Osteoblast (primary cell): ENCODE results near the gene HCN2. TPM values are rescaled to one million over a fixed set of nuclear protein-coding genes. Genes with fewer than 3 reads are reported as not detected.

Source experiments
- DNase-seq: peaks from one replicate; pipeline ENCODE4 v3.0.0; 2011; ENCODE audit warnings: low spot score, mixed read lengths; ENCODE audit not compliant: insufficient read length; ENCODE audit errors: missing footprints
- H2AFZ ChIP-seq: 2 replicates; pipeline ENCODE4 v1.6.0; 2011; ENCODE audit warnings: mild to moderate bottlenecking, low read length
- H3K27ac ChIP-seq: 2 replicates; pipeline ENCODE4 v1.5.1; 2011; ENCODE audit warnings: mild to moderate bottlenecking, low read depth, low read length, moderate library complexity
- H3K27me3 ChIP-seq: 2 replicates; pipeline ENCODE4 v1.6.0; 2012; ENCODE audit warnings: mild to moderate bottlenecking, control low read depth, inconsistent platforms, low read length, moderate library complexity; ENCODE audit not compliant: insufficient read depth
- H3K36me3 ChIP-seq: 2 replicates; pipeline ENCODE4 v1.5.1; 2011; ENCODE audit warnings: mild to moderate bottlenecking, low read length, control low read depth, moderate library complexity; ENCODE audit not compliant: insufficient read depth
- H3K4me1 ChIP-seq: 2 replicates; pipeline ENCODE4 v1.5.1; 2011; ENCODE audit warnings: mild to moderate bottlenecking, low read length, control low read depth, moderate library complexity; ENCODE audit not compliant: insufficient read depth
- H3K4me2 ChIP-seq: 2 replicates; pipeline ENCODE4 v1.6.0; 2011; ENCODE audit warnings: mild to moderate bottlenecking, low read length; ENCODE audit not compliant: insufficient read depth
- H3K4me3 ChIP-seq: fragments of 200-600 bp; sonication (generic); 3 replicates; pipeline ENCODE4 v1.5.1; 2012; ENCODE audit warnings: mild to moderate bottlenecking, low read length, inconsistent platforms; ENCODE audit not compliant: insufficient read depth
- H3K79me2 ChIP-seq: 2 replicates; pipeline ENCODE4 v1.6.0; 2012; ENCODE audit warnings: mild to moderate bottlenecking, low read length, control low read depth, inconsistent platforms; ENCODE audit not compliant: insufficient read depth
- H3K9me3 ChIP-seq: 2 replicates; pipeline ENCODE4 v1.5.1; 2011; ENCODE audit warnings: low read depth, low read length, control low read depth
- H4K20me1 ChIP-seq: 2 replicates; pipeline ENCODE4 v1.6.0; 2012; ENCODE audit warnings: mild to moderate bottlenecking, low read length, control low read depth; ENCODE audit not compliant: insufficient read depth
- CTCF ChIP-seq: IDR thresholded peaks from 2 replicates; pipeline ENCODE4 v1.5.1; 2011; ENCODE audit warnings: mild to moderate bottlenecking, low read depth, low read length, moderate library complexity; ENCODE audit errors: extremely low read depth
- total RNA-seq: library from RNA; depleted of rRNA; stranded (reverse); fragments of >200 nt; gene quantifications from 2 replicates; pipeline ENCODE4 v1.2.3, GENCODE V29; 2012

The HCN2 gene
- total RNA-seq, 1 donor, result 1.4 TPM

DNA sequence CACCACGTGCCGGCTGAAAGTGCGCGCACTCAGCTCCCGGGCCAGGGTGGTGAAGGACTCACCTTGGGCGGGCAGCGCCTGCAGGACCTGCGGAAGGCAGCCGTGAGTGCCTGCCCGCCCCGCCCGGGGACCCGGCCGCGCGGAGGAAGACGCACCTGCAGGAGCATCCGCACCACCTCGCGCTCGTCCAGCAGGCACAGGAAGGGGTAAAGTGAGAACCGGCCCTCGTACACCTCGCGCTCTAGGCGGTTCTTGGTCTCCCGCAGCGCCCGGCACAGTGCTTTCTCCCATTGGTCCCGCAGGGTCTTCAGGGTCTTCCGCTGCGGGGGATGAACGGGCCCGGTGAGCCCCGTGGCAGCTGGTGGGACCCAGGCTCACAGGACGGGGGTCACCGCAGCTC lies 33.0 kb downstream of the HCN2 start:
- H3K27me3 ChIP-seq, result no peaks in the 10 kb centered on the region
- no peak overlapping the region for H3K4me2 ChIP-seq
- H3K79me2 ChIP-seq, result no peaks in the 10 kb centered on the region
- no peak for DNase-seq
- no peaks in the 10 kb centered on the region for H3K9me3 ChIP-seq
- TF ChIP-seq CTCF, result no peak
- H3K4me3 ChIP-seq, result no peak overlapping the region
- H3K36me3 ChIP-seq, result peaks cover 14% of the 10 kb centered on the region
- no peak overlapping the region for H2AFZ ChIP-seq
- H3K27ac ChIP-seq, result no peak overlapping the region
- peaks cover 6% of the 10 kb centered on the region for H3K4me1 ChIP-seq
- H4K20me1 ChIP-seq, result peaks cover 14% of the 10 kb centered on the region

GRCh38 chr19:623175-623916 lies 33.7 kb downstream of the HCN2 start:
- H3K36me3 ChIP-seq, result peaks cover 19% of the 10 kb centered on the region
- H3K4me3 ChIP-seq, result no peak overlapping the region
- peak overlapping the region; percentile 69 for H3K27ac ChIP-seq

GRCh38 chr19:623974-624373 lies 34.3 kb downstream of the HCN2 start:
- Histone ChIP-seq H2AFZ (no peak overlapping the region), H3K4me1 (peaks cover 6% of the 10 kb centered on the region), H3K27me3 (no peaks in the 10 kb centered on the region), H4K20me1 (peaks cover 19% of the 10 kb centered on the region), H3K4me2 (peak overlapping the region; percentile 28), H3K9me3 (no peaks in the 10 kb centered on the region), H3K4me3 (no peak overlapping the region), H3K79me2 (no peaks in the 10 kb centered on the region), H3K36me3 (peaks cover 21% of the 10 kb centered on the region), H3K27ac (peak overlapping the region; percentile 69)
- TF ChIP-seq CTCF, result no peak
- DNase-seq, result peak; percentile 99

More at GRCh38 chr19:623175-623916, 33.7 kb downstream of the HCN2 start:
- H3K4me1 ChIP-seq, result peaks cover 6% of the 10 kb centered on the region
- peaks cover 19% of the 10 kb centered on the region for H4K20me1 ChIP-seq
- no peak for DNase-seq
- H3K9me3 ChIP-seq, result no peaks in the 10 kb centered on the region
- no peak overlapping the region for H2AFZ ChIP-seq
- TF ChIP-seq CTCF, result no peak
- H3K4me2 ChIP-seq, result peak overlapping the region; percentile 28
- H3K27me3 ChIP-seq, result no peaks in the 10 kb centered on the region
- no peaks in the 10 kb centered on the region for H3K79me2 ChIP-seq

- Histone ChIP-seq H3K4me2 (no peak overlapping the region), H3K27me3 (no peaks in the 10 kb centered on the region), H3K4me1 (peaks cover 6% of the 10 kb centered on the region), H2AFZ (no peak overlapping the region), H3K27ac (peak overlapping the region; percentile 69), H3K4me3 (no peak overlapping the region), H3K36me3 (peaks cover 17% of the 10 kb centered on the region), H3K9me3 (no peaks in the 10 kb centered on the region), H4K20me1 (peaks cover 19% of the 10 kb centered on the region), H3K79me2 (no peaks in the 10 kb centered on the region)
- no peak for DNase-seq
- TF ChIP-seq CTCF, result no peak
Measured at GRCh38 chr19:624433-625109, 34.9 kb downstream of the HCN2 start.
